ENCODE data around the gene SND1.

DNA sequence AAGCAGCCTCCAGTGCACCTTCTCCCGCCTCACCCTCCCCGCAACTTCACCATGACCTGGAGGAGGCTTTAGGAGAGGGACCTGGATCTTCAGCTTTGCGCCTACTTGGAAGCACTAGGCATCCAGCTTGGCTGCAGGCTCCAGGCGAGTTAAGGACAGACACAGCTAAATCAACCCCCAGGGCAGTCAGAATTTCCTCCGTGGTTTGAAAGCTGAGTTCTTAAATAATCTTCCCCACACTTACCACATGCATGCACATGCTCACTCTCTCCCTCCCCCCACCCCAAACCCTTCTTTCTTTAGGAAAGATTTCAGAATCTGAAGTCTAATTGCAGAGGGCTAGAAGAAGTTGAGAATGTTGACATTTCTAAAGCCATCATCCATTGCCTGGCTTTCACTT is 416.0 kb downstream of the SND1 start:
- TF ChIP-seq, protein P1, sequence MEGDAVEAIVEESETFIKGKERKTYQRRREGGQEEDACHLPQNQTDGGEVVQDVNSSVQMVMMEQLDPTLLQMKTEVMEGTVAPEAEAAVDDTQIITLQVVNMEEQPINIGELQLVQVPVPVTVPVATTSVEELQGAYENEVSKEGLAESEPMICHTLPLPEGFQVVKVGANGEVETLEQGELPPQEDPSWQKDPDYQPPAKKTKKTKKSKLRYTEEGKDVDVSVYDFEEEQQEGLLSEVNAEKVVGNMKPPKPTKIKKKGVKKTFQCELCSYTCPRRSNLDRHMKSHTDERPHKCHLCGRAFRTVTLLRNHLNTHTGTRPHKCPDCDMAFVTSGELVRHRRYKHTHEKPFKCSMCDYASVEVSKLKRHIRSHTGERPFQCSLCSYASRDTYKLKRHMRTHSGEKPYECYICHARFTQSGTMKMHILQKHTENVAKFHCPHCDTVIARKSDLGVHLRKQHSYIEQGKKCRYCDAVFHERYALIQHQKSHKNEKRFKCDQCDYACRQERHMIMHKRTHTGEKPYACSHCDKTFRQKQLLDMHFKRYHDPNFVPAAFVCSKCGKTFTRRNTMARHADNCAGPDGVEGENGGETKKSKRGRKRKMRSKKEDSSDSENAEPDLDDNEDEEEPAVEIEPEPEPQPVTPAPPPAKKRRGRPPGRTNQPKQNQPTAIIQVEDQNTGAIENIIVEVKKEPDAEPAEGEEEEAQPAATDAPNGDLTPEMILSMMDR (IDR thresholded peaks at IDR 0.05): no peak
- no peak for TF ChIP-seq POLR2A (IDR thresholded peaks at IDR 0.05)

All from body of pancreas (tissue), 4 donors.